Smooth muscle cell (in vitro differentiated cells): ENCODE measurements around the gene TMEM109. TPM values are rescaled to one million over a fixed set of nuclear protein-coding genes. Genes with fewer than 3 reads are reported as not detected.

ENCODE experiments used
- DNase-seq: peaks from one replicate; lab custom pipeline; 2025; ENCODE audit not compliant: unreplicated experiment; lab: John Stamatoyannopoulos, UW
- H2AFZ ChIP-seq: fragments of 200-600 bp; sonication (generic); 2 replicates; pipeline ENCODE4 v1.6.0; 2016; ENCODE audit warnings: antibody characterized with exemption, low read depth, mild to moderate bottlenecking
- H3F3A ChIP-seq: fragments of 200-600 bp; sonication (generic); 2 replicates; pipeline ENCODE4 v1.6.0; 2017; ENCODE audit warnings: antibody characterized with exemption, low read depth
- H3K27ac ChIP-seq: fragments of 200-600 bp; sonication (generic); 2 replicates; pipeline ENCODE4 v1.5.1; 2016; ENCODE audit warnings: low read depth, mild to moderate bottlenecking
- H3K27me3 ChIP-seq: fragments of 200-600 bp; sonication (generic); 2 replicates; pipeline ENCODE4 v1.6.1; 2016; ENCODE audit warnings: low read depth, mild to moderate bottlenecking
- H3K36me3 ChIP-seq: fragments of 200-600 bp; sonication (generic); 2 replicates; pipeline ENCODE4 v1.5.1; 2016; ENCODE audit warnings: low read depth
- H3K4me1 ChIP-seq: fragments of 200-600 bp; sonication (generic); 2 replicates; pipeline ENCODE4 v1.5.1; 2016; ENCODE audit warnings: low read depth
- H3K4me2 ChIP-seq: fragments of 200-600 bp; sonication (generic); 2 replicates; pipeline ENCODE4 v1.6.0; 2016; ENCODE audit warnings: mild to moderate bottlenecking
- H3K4me3 ChIP-seq: fragments of 200-600 bp; sonication (generic); 2 replicates; pipeline ENCODE4 v1.5.1; 2016; ENCODE audit warnings: mild to moderate bottlenecking
- H3K79me2 ChIP-seq: fragments of 200-600 bp; sonication (generic); 2 replicates; pipeline ENCODE4 v1.6.0; 2016; ENCODE audit warnings: low read depth, mild to moderate bottlenecking
- H3K9ac ChIP-seq: fragments of 200-600 bp; sonication (generic); 2 replicates; pipeline ENCODE4 v1.6.0; 2016; ENCODE audit warnings: low read depth
- H3K9me3 ChIP-seq: fragments of 200-600 bp; sonication (generic); replicated peaks from 2 replicates; pipeline ENCODE4 v1.5.1; 2016; ENCODE audit warnings: low read depth
- H4K20me1 ChIP-seq: fragments of 200-600 bp; sonication (generic); 2 replicates; pipeline ENCODE4 v1.6.0; 2016; ENCODE audit warnings: low read depth
- CTCF ChIP-seq: fragments of 200-600 bp; sonication (generic); IDR thresholded peaks from 2 replicates; pipeline ENCODE4 v1.5.1; 2017; ENCODE audit warnings: borderline replicate concordance, mild to moderate bottlenecking, antibody characterized with exemption; ENCODE audit not compliant: insufficient read depth, poor library complexity, severe bottlenecking
- WGBS: methylation state at CpG from one replicate; pipeline ENCODE4 v1.1.7; 2016; ENCODE audit warnings: low lambda C conversion rate; 5-methylcytosine and 5-hydroxymethylcytosine counted together
- polyA plus RNA-seq: library from polyadenylated mRNA; unstranded; fragments of >200 nt; fragmentation: Nextera tagmentation; extraction: Ambion mirVana; gene quantifications from 2 replicates; pipeline ENCODE4 v1.2.1, GENCODE V29; 2016
- total RNA-seq: library from RNA; depleted of rRNA; stranded (reverse); fragments of >200 nt; gene quantifications from 2 replicates; pipeline ENCODE4 v1.2.3, GENCODE V29; 2014

Gene TMEM109
- total and polyA plus RNA-seq, 2 experiments from 2014 or later = 19.8 to 107 TPM

GRCh38 chr11:60941371-60942119 is 27.6 kb downstream of the TMEM109 start:
- Histone ChIP-seq H3K36me3 (no peaks in the 10 kb centered on the region), H3K27me3 (no peaks in the 10 kb centered on the region), H3K4me1 (no peaks in the 10 kb centered on the region), H3K27ac (no peak overlapping the region), H3K4me2 (no peak overlapping the region), H2AFZ (no peak overlapping the region), H4K20me1 (no peaks in the 10 kb centered on the region), H3K9ac (no peak overlapping the region), H3F3A (no peaks in the 10 kb centered on the region), H3K4me3 (no peak overlapping the region), H3K9me3 (no peaks in the 10 kb centered on the region), H3K79me2 (no peaks in the 10 kb centered on the region)
- TF ChIP-seq CTCF = no peak
- 89% methylated on average over 6 of the region's 6 CpGs for WGBS
- DNase-seq = no peak

- H3K4me3 ChIP-seq = no peak overlapping the region
- 75% methylated on average over 4 of the region's 4 CpGs for WGBS
Measured at GRCh38 chr11:60942219-60942618, 28.3 kb downstream of the TMEM109 start.

GRCh38 chr11:60942970-60943565 is 29.1 kb downstream of the TMEM109 start:
- Histone ChIP-seq H3K9me3 (no peaks in the 10 kb centered on the region), H2AFZ (no peak overlapping the region), H4K20me1 (no peaks in the 10 kb centered on the region), H3K27me3 (no peaks in the 10 kb centered on the region), H3K9ac (no peak overlapping the region), H3F3A (no peaks in the 10 kb centered on the region), H3K4me2 (no peak overlapping the region), H3K36me3 (no peaks in the 10 kb centered on the region), H3K4me3 (no peak overlapping the region), H3K79me2 (no peaks in the 10 kb centered on the region), H3K27ac (no peak overlapping the region), H3K4me1 (no peaks in the 10 kb centered on the region)
- no peak for TF ChIP-seq CTCF
- DNase-seq = no peak
- 81% methylated on average over 9 of the region's 9 CpGs for WGBS

More at GRCh38 chr11:60942219-60942618, 28.3 kb downstream of the TMEM109 start:
- DNase-seq = no peak
- Histone ChIP-seq H2AFZ (no peak overlapping the region), H3K4me2 (no peak overlapping the region), H3K27ac (no peak overlapping the region), H3K4me1 (no peaks in the 10 kb centered on the region), H3F3A (no peaks in the 10 kb centered on the region), H3K36me3 (no peaks in the 10 kb centered on the region), H3K9me3 (no peaks in the 10 kb centered on the region), H4K20me1 (no peaks in the 10 kb centered on the region), H3K27me3 (no peaks in the 10 kb centered on the region), H3K9ac (no peak overlapping the region), H3K79me2 (no peaks in the 10 kb centered on the region)
- no peak for TF ChIP-seq CTCF
